Measurements from ENCODE around the gene DCAF12L2.
A peak's percentile ranks its signal among the peaks of the same experiment; 100 is the strongest.
"Not testable (repeated sequence)": the region's sequence is repeated elsewhere in the genome, so short reads cannot be mapped to it uniquely, and the experiment has no call there.

DCAF12L2 gene

GRCh38 chrX:126165721-126166461 is at the start of gene DCAF12L2:
Gene DCAF12L2, minus strand, starts transcription at chrX:126166289. Its CDS starts 365 bp downstream, at chrX:126165924.
- no peak for FAIRE-seq

DNA sequence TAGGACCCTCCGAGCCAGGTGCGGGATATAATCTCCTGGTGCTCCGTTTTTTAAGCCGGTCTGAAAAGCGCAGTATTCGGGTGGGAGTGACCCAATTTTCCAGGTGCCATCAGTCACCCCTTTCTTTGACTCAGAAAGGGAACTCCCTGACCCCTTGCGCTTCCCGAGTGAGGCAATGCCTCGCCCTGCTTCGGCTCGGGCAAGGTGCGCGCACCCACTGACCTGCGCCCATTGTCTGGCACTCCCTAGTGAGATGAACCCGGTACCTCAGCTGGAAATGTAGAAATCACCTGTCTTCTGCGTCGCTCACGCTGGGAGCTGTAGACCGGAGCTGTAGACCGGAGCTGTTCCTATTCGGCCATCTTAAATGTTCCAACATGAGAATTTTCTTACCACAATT is 24.8 kb upstream of the DCAF12L2 start:
- FAIRE-seq, result not testable (repeated sequence)

- no peak for FAIRE-seq
These were observed 11.2 kb upstream of the DCAF12L2 start for GRCh38 chrX:126177133-126177840.

- no peak for FAIRE-seq
These were observed 4.6 kb upstream of the DCAF12L2 start for GRCh38 chrX:126170720-126171119.

DNA sequence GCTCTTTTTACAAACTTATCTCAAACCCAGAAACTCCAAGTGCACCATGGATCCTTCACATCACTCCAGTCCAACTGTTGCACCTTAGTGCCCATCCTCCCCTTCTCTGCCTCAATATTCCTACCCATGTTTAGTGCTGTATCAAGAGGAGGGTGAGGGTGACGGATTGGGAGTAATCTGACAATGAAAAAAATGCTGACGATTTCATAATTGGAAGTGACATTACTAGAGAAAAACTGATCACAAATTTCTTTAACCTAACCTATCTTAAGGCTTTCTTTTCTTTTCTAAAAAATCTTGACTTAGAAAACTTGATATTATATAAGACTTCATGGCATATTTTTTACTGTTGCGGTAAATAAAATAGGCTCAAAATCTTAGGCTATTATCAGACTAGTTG is 1.5 kb upstream of the DCAF12L2 start:
- FAIRE-seq, result peak; percentile 18

GRCh38 chrX:126165401-126165720 is 728 bp downstream of the DCAF12L2 start:
- no peak for FAIRE-seq

- no peak for FAIRE-seq
These were observed 1.2 kb downstream of the DCAF12L2 start for GRCh38 chrX:126164689-126165400.

GRCh38 chrX:126164226-126164625 is 1.9 kb downstream of the DCAF12L2 start:
- no peak for FAIRE-seq

- peak; percentile 5 for FAIRE-seq
These were observed 25.1 kb downstream of the DCAF12L2 start for GRCh38 chrX:126141014-126141413.

DNA sequence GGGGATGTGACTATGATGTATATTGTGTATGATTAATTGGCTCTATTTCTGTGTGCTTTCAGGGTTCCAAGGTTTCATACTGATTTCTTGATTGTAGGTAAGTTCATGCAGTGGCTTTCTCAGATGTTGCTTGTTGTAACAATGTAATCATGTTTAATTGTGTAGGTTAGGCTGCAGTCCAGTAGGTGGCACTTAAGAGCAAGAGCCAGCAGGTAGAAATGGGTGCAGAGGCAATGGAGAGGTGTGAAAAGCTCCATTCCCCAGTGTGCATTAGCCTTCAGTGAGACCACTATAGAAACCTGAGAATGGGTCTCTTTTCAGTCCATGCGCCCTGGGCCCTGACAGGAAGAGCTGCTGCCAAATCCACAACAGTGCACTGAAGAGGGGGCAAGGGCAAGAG is 28.2 kb downstream of the DCAF12L2 start:
- FAIRE-seq, result no peak

GRCh38 chrX:126124721-126125120 is 41.4 kb downstream of the DCAF12L2 start:
- FAIRE-seq, result no peak

Data from colon (tissue), 2 donors.